ENCODE data around the gene DLL3. TPM values are rescaled to one million over a fixed set of nuclear protein-coding genes. Genes with fewer than 3 reads are reported as not detected.

DLL3 gene
- total and polyA plus RNA-seq, 10 of the 15 experiments (the other 5 are each of a cell fraction or from before 2014, with no cell fraction given) = 0.18 to 2.0 (median 0.95) TPM

GRCh38 chr19:39463403-39463802 lies 35.3 kb upstream of the DLL3 start (continued):
- TF ChIP-seq YBX1 (IDR thresholded peaks at IDR 0.05) = no peak
- no peak for TF ChIP-seq HCFC1 (IDR thresholded peaks at IDR 0.05; ENCODE audit: low read length)

- 99% methylated on average over 17 of the region's 18 CpGs for WGBS (ENCODE audit: insufficient coverage, insufficient replicate concordance, low lambda C conversion rate, missing lambda C conversion rate)
- ChIA-PET RAD21 (ENCODE audit: unreplicated experiment) (no interaction called here), POLR2A (no interaction called here), SMC1A (ENCODE audit: uncharacterized antibody, unreplicated experiment) (no interaction called here), CTCF (no interaction called here)
- FAIRE-seq = no peak
- no peak overlapping the region for H3K4me3 ChIP-seq
- H3K4me1 ChIP-seq (ENCODE audit: control insufficient read depth, insufficient read depth, low read length) = no peaks in the 10 kb centered on the region
- H4K20me1 ChIP-seq (ENCODE audit: control insufficient read depth, insufficient read depth) = no peaks in the 10 kb centered on the region
- TF ChIP-seq POLR2A (IDR thresholded peaks at IDR 0.05; ENCODE audit: low read depth, low read length) (peak; percentile 18; the same call in 1 of the 2 replicates), ESRRA (IDR thresholded peaks at IDR 0.05; ENCODE audit: low read length) (no peak)
- no TSS peak for BruUV-seq (replicated peaks)
- in situ Hi-C loops (cut with MboI) (no loop called here), intact Hi-C loops (cut with micrococcal nuclease; ENCODE audit: unreplicated experiment) (no loop called here)
- no peak for DNase-seq (ENCODE audit: low read depth, low spot score)
- peaks cover 26 to 50% of the 10 kb centered on the region in 2 experiments for H3K36me3 ChIP-seq (ENCODE audit: control insufficient read depth in 2 of 2, insufficient read depth in 2 of 2, low read length in 1 of 2)
- ATAC-seq = no peak
- H2AFZ ChIP-seq (ENCODE audit: control insufficient read depth, low read depth, low read length) = no peak overlapping the region
- no peak overlapping the region for H3K27ac ChIP-seq (ENCODE audit: control insufficient read depth, insufficient read depth)
- H3K27me3 ChIP-seq (replicated peaks in 1 of 2; ENCODE audit: control insufficient read depth in 2 of 2, insufficient read depth in 2 of 2, low read length in 1 of 2) = no peaks in the 10 kb centered on the region
- H3K4me2 ChIP-seq (ENCODE audit: control insufficient read depth, insufficient read depth) = no peak overlapping the region
- no peak overlapping the region for H3K9ac ChIP-seq (ENCODE audit: control insufficient read depth, insufficient read depth, low read length)
- H3K9me3 ChIP-seq (replicated peaks; ENCODE audit: control insufficient read depth, insufficient read depth, low read length) = no peaks in the 10 kb centered on the region
- no peaks in the 10 kb centered on the region for H3K79me2 ChIP-seq (ENCODE audit: control insufficient read depth, insufficient read depth, low read length)
Observed at GRCh38 chr19:39465956-39466747, 32.6 kb upstream of the DLL3 start.

- Histone ChIP-seq H3K4me2 (ENCODE audit: control insufficient read depth, insufficient read depth) (no peak overlapping the region), H3K27me3 (replicated peaks in 1 of 2; ENCODE audit: control insufficient read depth in 2 of 2, insufficient read depth in 2 of 2, low read length in 1 of 2) (no peaks in the 10 kb centered on the region), H3K4me3 (no peak overlapping the region), H2AFZ (ENCODE audit: control insufficient read depth, low read depth, low read length) (no peak overlapping the region), H3K4me1 (ENCODE audit: control insufficient read depth, insufficient read depth, low read length) (no peaks in the 10 kb centered on the region), H4K20me1 (ENCODE audit: control insufficient read depth, insufficient read depth) (no peaks in the 10 kb centered on the region), H3K9ac (ENCODE audit: control insufficient read depth, insufficient read depth, low read length) (no peak overlapping the region), H3K36me3 (ENCODE audit: control insufficient read depth in 2 of 2, insufficient read depth in 2 of 2, low read length in 1 of 2) (peaks cover 36 to 65% of the 10 kb centered on the region in 2 experiments; a peak in 3 of 4 replicates), H3K9me3 (replicated peaks; ENCODE audit: control insufficient read depth, insufficient read depth, low read length) (no peaks in the 10 kb centered on the region), H3K79me2 (ENCODE audit: control insufficient read depth, insufficient read depth, low read length) (no peaks in the 10 kb centered on the region), H3K27ac (ENCODE audit: control insufficient read depth, insufficient read depth) (no peak overlapping the region)
- FAIRE-seq (no peak), DNase-seq (ENCODE audit: low read depth, low spot score) (no peak), ATAC-seq (no peak)
- CTCF ChIA-PET = no interaction called here
- SMC1A ChIA-PET (ENCODE audit: uncharacterized antibody, unreplicated experiment) = no interaction called here
- WGBS (ENCODE audit: insufficient coverage, insufficient replicate concordance, low lambda C conversion rate, missing lambda C conversion rate) = 98% methylated on average over 7 of the region's 7 CpGs
- TF ChIP-seq KDM1A (IDR thresholded peaks at IDR 0.05; ENCODE audit: borderline replicate concordance) (no peak), RCOR1 (conservative IDR thresholded peaks at IDR 0.05; ENCODE audit: low read depth, low read length) (no peak), POLR2AphosphoS5 (IDR thresholded peaks at IDR 0.05; ENCODE audit: low read length) (peak; percentile 36; the same call in 1 of the 2 replicates), SMAD1 (IDR thresholded peaks at IDR 0.05; ENCODE audit: low read depth, partially characterized antibody) (no peak), RAD21 (IDR thresholded peaks at IDR 0.05; ENCODE audit: insufficient read depth, low read depth, low read length) (no peak), ZBTB33 (IDR thresholded peaks at IDR 0.05) (no peak)
- POLR2A ChIA-PET = interaction anchor here (0.5 to 0.7 kb wide), 2 partner anchors 10 to 32 kb away, joined by 3 read pairs; partner anchors contain the start of gene RPS16
- RAD21 ChIA-PET (ENCODE audit: unreplicated experiment) = no interaction called here
- intact Hi-C loops (cut with micrococcal nuclease; ENCODE audit: unreplicated experiment) (no loop called here), in situ Hi-C loops (cut with MboI) (no loop called here)
- no TSS peak for BruUV-seq (replicated peaks)
Observed at GRCh38 chr19:39467941-39468340, 30.8 kb upstream of the DLL3 start.
